ENCODE measurements around the gene SDCCAG8. TPM values are rescaled to one million over a fixed set of nuclear protein-coding genes. Genes with fewer than 3 reads are reported as not detected.

Gene SDCCAG8
- total RNA-seq, 4 donors from 2014 or later, result 21.6 to 62.7 (median 39.8) TPM

- Histone ChIP-seq H3K27ac (no peak overlapping the region), H3K36me3 (peaks cover 11% of the 10 kb centered on the region), H3K4me1 (no peaks in the 10 kb centered on the region), H3K4me3 (no peak overlapping the region), H3K9me3 (no peaks in the 10 kb centered on the region), H3K27me3 (no peaks in the 10 kb centered on the region)
- 74% methylated on average over 3 of the region's 3 CpGs for WGBS
- DNase-seq (ENCODE audit: low spot score in 2 of 2), result no peak
- TF ChIP-seq EP300 (IDR thresholded peaks at IDR 0.05) (no peak), CTCF (IDR thresholded peaks at IDR 0.05) (no peak), POLR2AphosphoS5 (IDR thresholded peaks at IDR 0.05) (no peak), POLR2A (IDR thresholded peaks at IDR 0.05) (no peak)
Observed at GRCh38 chr1:243547891-243548290, 292.1 kb downstream of the SDCCAG8 start.

- WGBS, result 93% methylated on average over 1 of the region's 1 CpG
- TF ChIP-seq POLR2AphosphoS5 (IDR thresholded peaks at IDR 0.05) (no peak), POLR2A (IDR thresholded peaks at IDR 0.05) (no peak), CTCF (IDR thresholded peaks at IDR 0.05) (no peak), EP300 (IDR thresholded peaks at IDR 0.05) (no peak)
- Histone ChIP-seq H3K4me3 (no peak overlapping the region), H3K36me3 (peaks cover 6% of the 10 kb centered on the region), H3K27me3 (no peaks in the 10 kb centered on the region), H3K9me3 (no peaks in the 10 kb centered on the region), H3K27ac (no peak overlapping the region), H3K4me1 (no peaks in the 10 kb centered on the region)
- no peak for DNase-seq (ENCODE audit: low spot score in 2 of 2)
Observed at GRCh38 chr1:243548516-243548915, 292.7 kb downstream of the SDCCAG8 start.

- Histone ChIP-seq H3K4me3 (no peak overlapping the region), H3K36me3 (peaks cover 6% of the 10 kb centered on the region), H3K9me3 (no peaks in the 10 kb centered on the region), H3K4me1 (no peaks in the 10 kb centered on the region), H3K27me3 (no peaks in the 10 kb centered on the region), H3K27ac (no peak overlapping the region)
- TF ChIP-seq CTCF (IDR thresholded peaks at IDR 0.05) (no peak), EP300 (IDR thresholded peaks at IDR 0.05) (no peak), POLR2AphosphoS5 (IDR thresholded peaks at IDR 0.05) (no peak), POLR2A (IDR thresholded peaks at IDR 0.05) (no peak)
- no peak for DNase-seq (ENCODE audit: low spot score in 2 of 2)
Observed at GRCh38 chr1:243549108-243549507, 293.3 kb downstream of the SDCCAG8 start.

Other genes starting within 250 kb of the SDCCAG8 start
- gene CEP170, start 760 bp upstream of the SDCCAG8 start, total RNA-seq, result 10 to 100 TPM; 10.6 to 37.5 (median 16.6) TPM

Measured in suprapubic skin (tissue), 4 donors.